Breast epithelium (tissue), 3 donors: Measurements from ENCODE around the gene REEP1.

ENCODE experiments used
- POLR2A ChIP-seq: fragments of 450-650 bp; IDR thresholded peaks from one replicate; pipeline ENCODE4 v1.6.1; 2016; ENCODE audit warnings: antibody characterized with exemption, mild to moderate bottlenecking, moderate library complexity
- POLR2AphosphoS5 ChIP-seq, 3 donors: sonication (generic); formaldehyde crosslinking; IDR thresholded peaks; one replicate each; pipeline ENCODE4 v1.6.1; 2017; ENCODE audit warnings: antibody characterized with exemption in 3 of 3
- TF ChIP-seq, protein P1 (sequence below), 3 donors: fragments of 450-650 bp; IDR thresholded peaks; one replicate each; pipeline ENCODE4 v1.5.1; 2016 to 2017; ENCODE audit warnings: antibody characterized with exemption in 3 of 3, mild to moderate bottlenecking in 3 of 3, moderate library complexity in 3 of 3

DNA sequence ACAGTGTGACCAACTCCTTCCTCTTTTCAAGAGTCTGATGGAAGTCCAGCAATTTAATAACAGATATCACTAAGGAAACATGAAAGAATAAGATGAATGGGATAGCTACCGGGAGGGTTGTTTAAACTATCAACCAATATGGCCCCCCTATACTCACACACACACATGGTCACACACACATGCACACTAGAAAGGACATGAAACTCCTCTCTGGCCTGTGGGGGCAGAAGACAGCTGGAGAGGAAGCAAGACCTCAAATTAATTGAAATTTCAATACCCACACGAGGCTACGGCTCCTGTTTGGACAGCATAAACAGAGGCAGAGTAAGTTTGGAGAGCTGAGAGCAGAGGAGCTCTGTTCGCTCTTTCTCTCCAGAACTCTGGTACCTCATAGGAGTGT is 34.7 kb upstream of the REEP1 start:
- TF ChIP-seq POLR2A (no peak), POLR2AphosphoS5 (IDR thresholded peaks at IDR 0.05) (no peak)
- TF ChIP-seq, protein P1, sequence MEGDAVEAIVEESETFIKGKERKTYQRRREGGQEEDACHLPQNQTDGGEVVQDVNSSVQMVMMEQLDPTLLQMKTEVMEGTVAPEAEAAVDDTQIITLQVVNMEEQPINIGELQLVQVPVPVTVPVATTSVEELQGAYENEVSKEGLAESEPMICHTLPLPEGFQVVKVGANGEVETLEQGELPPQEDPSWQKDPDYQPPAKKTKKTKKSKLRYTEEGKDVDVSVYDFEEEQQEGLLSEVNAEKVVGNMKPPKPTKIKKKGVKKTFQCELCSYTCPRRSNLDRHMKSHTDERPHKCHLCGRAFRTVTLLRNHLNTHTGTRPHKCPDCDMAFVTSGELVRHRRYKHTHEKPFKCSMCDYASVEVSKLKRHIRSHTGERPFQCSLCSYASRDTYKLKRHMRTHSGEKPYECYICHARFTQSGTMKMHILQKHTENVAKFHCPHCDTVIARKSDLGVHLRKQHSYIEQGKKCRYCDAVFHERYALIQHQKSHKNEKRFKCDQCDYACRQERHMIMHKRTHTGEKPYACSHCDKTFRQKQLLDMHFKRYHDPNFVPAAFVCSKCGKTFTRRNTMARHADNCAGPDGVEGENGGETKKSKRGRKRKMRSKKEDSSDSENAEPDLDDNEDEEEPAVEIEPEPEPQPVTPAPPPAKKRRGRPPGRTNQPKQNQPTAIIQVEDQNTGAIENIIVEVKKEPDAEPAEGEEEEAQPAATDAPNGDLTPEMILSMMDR (IDR thresholded peaks at IDR 0.05), result no peak
